ENCODE data around the gene TPH2.

DNA sequence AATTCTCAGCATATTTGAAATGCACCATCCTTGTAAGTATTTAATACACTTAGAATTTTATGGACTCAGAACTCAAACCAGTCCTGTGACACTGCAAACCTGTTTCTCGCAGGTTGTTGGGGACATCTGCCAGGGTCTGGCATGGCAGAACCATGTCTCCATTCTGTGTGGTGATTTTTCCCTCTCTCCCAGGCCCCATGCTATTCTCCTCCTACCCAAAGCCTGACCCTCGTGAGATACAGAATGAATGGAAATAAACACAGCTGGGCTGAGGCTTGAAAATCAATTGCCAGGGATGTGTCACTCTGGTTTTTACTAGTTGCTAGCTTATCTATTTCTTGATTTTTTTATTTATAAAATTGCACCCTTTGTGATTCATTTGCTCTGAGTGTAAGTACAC, 19.8 kb downstream of the TPH2 start:
- no peak for TF ChIP-seq CTCF (IDR thresholded peaks at IDR 0.05; ENCODE audit: borderline replicate concordance, extremely low read depth, low read length, poor library complexity, severe bottlenecking)
- no peak for TF ChIP-seq EZH2 (IDR thresholded peaks at IDR 0.05; ENCODE audit: borderline replicate concordance, low read depth, low read length, severe bottlenecking)

Data from DND-41 (cell line).